NCI-H2081 (cell line): ENCODE measurements around the gene ZNF687.
A peak's percentile ranks its signal among the peaks of the same experiment; 100 is the strongest.
"Not testable (repeated sequence)": the region's sequence is repeated elsewhere in the genome, so short reads cannot be mapped to it uniquely, and the experiment has no call there.

Source experiments
- DNase-seq, 2 experiments: peaks; one replicate each; lab custom pipeline; 2025; lab: John Stamatoyannopoulos, UW

Gene ZNF687

GRCh38 chr1:151281969-151282882, at the start of gene ZNF687:
TSS of gene ZNF687 (plus strand) at chr1:151282299. CDS start at chr1:151286292, 3,993 bp downstream.
- DNase-seq, result peak; percentile 100

DNA sequence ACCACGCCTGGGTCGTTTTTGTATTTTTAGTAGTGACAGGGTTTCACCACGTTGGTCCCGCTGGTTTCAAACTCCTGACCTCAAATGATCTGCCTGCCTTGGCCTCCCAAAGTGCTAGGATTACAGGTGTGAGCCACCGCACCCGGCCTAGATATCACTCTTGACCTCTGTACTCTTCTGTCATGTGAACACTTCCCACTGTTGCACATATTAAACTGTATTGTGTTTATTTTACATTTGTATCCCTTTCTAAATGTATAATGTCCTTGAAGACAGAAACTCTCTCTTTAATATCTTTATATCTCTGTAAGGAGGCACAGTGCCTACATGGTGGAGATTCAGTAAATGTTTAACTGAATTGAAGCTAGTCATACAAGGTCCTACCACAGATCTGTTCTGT, 46.9 kb upstream of the ZNF687 start:
- no peak for DNase-seq

DNA sequence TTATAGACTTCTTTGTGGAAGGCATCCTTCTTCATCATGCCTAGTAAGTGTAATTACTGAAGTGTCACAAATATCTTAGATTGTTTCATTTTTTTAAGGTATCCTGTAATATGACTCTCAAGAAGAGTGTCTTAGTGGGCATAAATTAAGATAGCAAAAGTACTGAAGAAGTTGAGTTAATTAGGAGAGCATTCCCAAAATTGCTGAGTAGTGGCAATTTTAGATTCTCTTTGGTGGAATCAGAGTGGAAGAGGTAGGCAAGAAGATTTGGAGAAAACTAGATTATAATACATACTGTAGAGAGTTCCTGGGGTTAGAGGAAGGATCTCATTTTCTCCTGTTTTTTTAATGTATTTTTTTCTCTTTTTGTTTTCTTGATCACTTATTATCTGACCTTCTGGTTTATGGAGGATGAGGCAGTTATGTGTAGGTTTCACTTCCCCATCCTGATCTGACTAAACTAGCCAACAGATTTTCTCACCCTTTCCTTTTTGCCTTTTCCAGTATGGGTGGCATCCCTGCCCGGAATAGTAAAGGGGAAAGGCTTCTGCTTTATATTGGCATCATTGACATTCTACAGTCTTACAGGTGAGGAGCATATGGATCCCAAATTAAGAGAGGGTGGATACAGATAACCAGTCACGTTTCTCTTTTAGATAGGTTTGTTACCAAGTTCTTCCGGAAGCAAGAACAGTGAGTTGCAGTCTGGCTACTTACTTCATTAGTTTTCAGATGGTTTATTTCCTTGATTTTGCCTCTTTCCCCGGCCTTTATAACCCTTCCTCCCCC, 44.2 kb upstream of the ZNF687 start:
- DNase-seq, result no peak

DNA sequence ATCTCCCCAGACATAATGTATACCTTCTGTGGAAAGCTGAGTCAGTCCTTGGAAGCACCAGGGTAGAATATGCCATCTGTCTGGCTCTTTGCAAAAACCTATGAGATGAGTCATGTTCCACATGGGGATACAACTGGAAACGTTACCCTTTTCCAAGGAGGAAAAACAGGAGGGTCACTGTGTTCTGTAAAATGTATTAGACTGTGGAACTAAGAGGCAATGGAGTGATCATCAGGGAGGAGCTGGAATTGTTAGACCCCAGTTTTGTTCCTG, 43.7 kb upstream of the ZNF687 start:
- DNase-seq, result no peak

DNA sequence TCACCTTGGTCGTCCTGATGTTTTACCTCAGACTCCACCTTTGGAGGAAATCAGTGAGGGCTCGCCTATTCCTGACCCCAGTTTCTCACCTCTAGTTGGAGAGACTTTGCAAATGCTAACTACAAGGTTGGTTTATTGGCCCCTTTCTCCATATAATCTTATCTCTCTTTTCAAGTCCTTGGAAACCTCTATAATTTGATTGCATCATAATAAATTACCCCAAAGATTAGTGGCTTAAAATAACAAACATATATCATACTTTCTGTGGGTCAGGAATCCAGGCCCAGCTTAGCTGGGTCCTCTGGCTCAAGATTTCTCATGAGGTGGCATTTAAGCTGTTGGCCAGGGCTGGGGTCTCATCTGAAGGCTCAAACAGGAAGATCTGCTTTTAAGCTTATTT, 39.7 kb upstream of the ZNF687 start:
- no peak for DNase-seq

GRCh38 chr1:151243683-151244216, 38.3 kb upstream of the ZNF687 start:
- DNase-seq, result no peak

GRCh38 chr1:151246786-151247185, 35.3 kb upstream of the ZNF687 start:
- no peak for DNase-seq

- DNase-seq, result peak; percentile 81
These were observed 30.2 kb upstream of the ZNF687 start for GRCh38 chr1:151251656-151252470.

DNA sequence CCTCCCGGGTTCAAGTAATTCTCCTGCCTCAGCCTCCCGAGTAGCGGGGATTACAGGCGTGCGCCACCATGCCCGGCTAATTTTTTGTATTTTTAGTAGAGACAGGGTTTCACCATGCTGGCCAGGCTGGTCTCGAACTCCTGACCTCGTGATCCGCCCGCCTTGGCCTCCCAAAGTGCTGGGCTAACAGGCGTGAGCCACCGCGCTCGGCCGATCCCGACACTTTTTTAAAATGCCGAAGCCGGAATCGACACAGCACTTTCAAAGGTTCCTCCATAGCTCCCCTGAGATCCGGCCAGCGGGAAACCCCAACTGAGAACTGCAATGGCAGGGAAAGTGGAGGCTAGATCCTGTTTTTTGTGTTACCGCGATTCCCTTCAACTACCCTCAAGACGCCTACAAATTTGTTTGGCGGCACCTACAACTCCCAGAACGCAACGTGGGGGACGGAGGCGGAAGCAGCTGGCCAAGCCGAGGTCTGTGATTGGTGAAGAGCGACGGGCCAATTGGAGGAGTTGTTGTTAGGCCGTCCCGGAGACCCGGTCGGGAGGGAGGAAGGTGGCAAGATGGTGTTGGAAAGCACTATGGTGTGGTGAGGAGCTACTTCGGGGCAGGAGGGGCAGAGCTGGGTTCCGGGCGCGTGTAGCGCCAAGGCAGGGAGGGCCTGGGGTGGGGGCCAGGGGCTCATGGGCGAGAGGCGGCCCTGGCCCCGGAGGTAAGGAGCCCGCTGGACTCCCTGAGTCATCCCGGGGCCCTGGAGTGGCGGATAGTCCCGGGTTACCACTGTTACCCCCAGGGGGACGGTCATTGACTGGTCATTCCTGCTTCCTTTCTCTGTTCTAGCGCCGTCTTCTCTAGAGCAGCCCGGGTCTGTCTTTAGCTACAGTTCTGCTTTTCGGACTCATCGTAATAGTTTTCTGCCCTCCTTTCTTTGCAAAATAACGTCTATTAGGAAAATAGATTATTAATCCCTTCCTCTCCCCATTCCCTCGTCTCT, 27.6 kb upstream of the ZNF687 start, which contains the start of gene PSMD4:
PSMD4 (plus strand) TSS at position 518 of the 997 bp plus-strand sequence; CDS start at position 567, 49 bp downstream.
- peak; percentile 98 to 99 for DNase-seq

DNA sequence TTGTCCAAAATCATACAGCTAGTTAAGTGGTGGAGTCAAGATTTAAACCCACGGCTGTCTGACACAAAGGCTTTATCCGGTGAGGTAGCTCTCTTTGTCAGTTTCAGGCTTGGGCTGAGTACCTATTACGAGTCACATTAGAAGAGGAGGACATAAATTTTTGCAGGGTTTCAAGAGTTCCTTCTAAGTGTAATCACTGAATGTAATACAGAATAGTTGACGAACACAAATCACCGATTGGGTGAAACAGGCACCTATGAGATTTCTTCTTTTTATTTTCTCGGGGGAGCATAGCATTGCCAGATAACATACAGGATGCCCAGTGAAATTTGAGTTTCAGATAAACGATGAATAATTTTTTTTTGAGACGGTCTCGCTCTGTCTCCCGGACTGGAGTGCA, 26.7 kb upstream of the ZNF687 start:
- DNase-seq, result peak in 1 of 2 experiments; percentile 35

- DNase-seq, result peak in 1 of 2 experiments; percentile 13
These were observed 22.7 kb upstream of the ZNF687 start for GRCh38 chr1:151259351-151259750.

DNA sequence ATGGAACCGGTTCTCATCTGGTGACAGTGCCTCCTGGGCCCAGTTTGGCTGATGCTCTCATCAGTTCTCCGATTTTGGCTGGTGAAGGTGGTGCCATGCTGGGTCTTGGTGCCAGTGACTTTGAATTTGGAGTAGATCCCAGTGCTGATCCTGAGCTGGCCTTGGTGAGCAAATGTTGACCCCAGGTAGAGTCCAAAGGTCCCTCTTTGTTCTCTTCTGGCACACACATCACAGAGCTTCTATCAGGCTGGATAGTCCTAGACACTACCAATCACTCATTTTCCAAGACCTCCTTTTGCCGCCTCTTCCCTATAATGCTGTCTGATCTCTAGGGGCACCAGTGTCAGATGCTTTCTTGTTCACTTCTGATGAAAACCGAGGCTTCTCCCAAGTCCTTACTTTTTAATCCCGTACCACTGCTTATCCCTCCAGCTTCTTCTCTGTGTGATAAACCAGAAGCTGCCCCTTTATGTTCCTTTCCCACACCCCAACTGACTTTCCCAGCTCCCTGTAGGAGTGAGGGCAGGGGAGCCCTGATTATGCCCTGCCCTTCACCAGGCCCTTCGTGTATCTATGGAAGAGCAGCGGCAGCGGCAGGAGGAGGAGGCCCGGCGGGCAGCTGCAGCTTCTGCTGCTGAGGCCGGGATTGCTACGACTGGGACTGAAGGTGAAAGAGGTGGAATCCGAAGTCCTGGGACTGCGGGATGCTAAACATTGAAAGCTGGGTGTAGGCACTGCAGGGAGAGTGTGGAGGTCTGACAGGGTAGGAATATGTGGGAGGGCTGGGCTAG, 16.5 kb upstream of the ZNF687 start:
- no peak for DNase-seq

DNA sequence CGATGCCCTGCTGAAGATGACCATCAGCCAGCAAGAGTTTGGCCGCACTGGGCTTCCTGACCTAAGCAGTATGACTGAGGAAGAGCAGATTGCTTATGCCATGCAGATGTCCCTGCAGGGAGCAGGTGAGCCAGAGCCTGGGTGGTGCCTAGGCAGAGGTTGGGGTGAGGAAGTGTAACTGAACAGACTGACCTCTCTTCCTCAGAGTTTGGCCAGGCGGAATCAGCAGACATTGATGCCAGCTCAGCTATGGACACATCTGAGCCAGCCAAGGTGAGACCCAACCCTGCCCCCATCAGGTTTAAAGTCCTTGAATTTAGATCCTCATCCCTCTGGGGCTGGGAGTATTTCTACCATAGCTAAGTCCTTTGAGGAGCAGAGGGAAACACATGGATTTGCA, 15.8 kb upstream of the ZNF687 start:
- DNase-seq, result no peak

- no peak for DNase-seq
These were observed 15.3 kb upstream of the ZNF687 start for GRCh38 chr1:151266821-151267220.

GRCh38 chr1:151267760-151268159, 14.3 kb upstream of the ZNF687 start:
- DNase-seq, result no peak

DNA sequence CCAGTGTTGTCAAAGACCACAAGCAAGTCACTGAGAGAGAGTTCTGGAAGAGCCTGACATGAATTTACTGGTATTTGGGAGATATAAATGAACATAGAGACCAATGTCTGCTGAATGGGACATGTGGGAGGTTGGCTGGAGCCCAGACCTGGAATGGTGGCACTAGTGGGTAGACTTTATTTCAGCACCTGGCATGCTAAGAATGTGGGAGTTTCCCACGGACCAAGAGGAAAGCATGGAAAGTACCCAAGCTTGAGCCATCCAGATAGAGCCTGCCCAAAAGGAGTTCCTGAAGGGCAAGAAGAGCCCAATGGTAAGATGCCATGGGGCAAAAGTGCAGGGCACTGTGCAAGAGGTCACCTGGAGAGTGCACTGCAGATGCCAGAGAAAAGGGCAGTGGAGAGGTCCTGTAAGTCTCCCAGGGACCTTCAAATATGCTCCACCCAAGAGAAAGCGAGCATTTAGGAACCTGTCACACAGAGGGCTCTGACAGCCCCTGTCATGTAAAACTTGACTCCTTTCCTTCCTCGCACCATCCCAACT, 8.1 kb upstream of the ZNF687 start:
- no peak for DNase-seq

- not testable (repeated sequence) for DNase-seq
These were observed 6.8 kb upstream of the ZNF687 start for GRCh38 chr1:151275341-151275740.

DNA sequence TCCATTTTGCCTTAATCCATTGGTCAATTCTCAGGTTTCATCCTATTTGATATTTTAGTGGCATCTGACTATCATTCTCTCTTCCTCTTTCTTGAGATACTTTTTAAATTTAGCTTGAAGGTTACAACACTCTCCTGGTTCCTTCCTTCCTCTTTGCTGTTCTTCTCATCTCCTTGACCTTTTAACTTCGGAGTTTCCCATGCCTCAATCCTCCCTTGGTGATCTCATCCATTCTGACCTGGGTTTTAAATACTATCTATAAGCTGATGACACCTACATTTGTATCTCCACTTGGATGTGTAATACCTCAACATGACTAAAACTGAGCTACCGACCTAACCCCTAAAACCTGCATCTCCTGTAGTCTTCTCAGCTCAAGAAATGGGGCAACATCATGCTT, 4.8 kb upstream of the ZNF687 start:
- DNase-seq, result no peak

DNA sequence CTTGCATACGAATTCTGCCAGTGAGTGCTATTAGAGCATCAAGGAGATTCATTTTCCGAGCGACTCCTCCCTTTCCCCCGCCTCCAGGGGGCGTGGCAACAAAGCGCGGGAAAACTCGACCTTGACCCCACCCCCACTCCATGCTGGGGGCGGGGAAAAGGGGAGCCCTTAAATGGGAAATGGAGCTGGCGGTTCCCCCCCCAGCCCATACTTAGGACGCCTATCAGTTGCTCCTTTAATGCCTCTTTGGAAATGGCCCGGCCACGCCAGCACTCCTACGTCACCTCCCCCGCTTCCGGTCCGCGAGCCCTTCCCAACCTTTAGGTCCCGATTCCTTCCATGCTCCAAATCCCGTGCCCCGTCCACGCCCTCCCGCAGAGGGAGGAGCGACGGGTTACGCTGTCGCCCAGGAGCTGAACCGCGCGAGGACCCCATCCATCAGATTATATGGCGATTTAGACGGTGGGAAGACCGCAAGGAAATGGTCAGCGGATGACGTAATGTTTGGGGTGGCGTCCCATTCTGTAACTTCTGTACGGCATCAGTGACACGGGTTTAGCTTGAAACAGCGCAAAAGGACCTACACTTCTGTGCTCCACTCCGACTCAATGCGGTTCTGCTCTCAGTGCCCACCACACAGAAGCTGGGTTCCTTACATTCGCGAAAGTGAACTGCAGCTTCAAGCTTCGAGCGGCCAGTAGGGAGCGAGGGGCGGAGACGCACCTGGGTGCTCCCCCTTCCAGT, 702 bp upstream of the ZNF687 start:
- peak; percentile 99 for DNase-seq
